T-helper 2 cell treated with Interferon-gamma antibody and Interleukin-4, amounts not matched to agents 5 μg/mL and 100 μg/mL, for 36 hours (primary cell): ENCODE results near the gene MYD88.

Experiments
- DNase-seq: peaks from one replicate; pipeline ENCODE4 v3.0.0; 2021; ENCODE audit warnings: low spot score
- H3K27ac Mint-ChIP-seq: one replicate; pipeline ENCODE4 v1.8.0; 2021; ENCODE audit warnings: mild to moderate bottlenecking, mixed read lengths
- H3K27me3 Mint-ChIP-seq: one replicate; pipeline ENCODE4 v1.8.0; 2021; ENCODE audit warnings: low read depth, mixed read lengths
- H3K36me3 Mint-ChIP-seq: one replicate; pipeline ENCODE4 v1.8.0; 2021; ENCODE audit warnings: low read depth, mixed read lengths
- H3K4me1 Mint-ChIP-seq: one replicate; pipeline ENCODE4 v1.8.0; 2021; ENCODE audit warnings: low read depth, mixed read lengths
- H3K4me3 Mint-ChIP-seq: one replicate; pipeline ENCODE4 v1.8.0; 2022; ENCODE audit warnings: mild to moderate bottlenecking, moderate library complexity, mixed read lengths
- H3K9me3 Mint-ChIP-seq: one replicate; pipeline ENCODE4 v1.8.0; 2021; ENCODE audit warnings: mixed read lengths

The MYD88 gene

DNA sequence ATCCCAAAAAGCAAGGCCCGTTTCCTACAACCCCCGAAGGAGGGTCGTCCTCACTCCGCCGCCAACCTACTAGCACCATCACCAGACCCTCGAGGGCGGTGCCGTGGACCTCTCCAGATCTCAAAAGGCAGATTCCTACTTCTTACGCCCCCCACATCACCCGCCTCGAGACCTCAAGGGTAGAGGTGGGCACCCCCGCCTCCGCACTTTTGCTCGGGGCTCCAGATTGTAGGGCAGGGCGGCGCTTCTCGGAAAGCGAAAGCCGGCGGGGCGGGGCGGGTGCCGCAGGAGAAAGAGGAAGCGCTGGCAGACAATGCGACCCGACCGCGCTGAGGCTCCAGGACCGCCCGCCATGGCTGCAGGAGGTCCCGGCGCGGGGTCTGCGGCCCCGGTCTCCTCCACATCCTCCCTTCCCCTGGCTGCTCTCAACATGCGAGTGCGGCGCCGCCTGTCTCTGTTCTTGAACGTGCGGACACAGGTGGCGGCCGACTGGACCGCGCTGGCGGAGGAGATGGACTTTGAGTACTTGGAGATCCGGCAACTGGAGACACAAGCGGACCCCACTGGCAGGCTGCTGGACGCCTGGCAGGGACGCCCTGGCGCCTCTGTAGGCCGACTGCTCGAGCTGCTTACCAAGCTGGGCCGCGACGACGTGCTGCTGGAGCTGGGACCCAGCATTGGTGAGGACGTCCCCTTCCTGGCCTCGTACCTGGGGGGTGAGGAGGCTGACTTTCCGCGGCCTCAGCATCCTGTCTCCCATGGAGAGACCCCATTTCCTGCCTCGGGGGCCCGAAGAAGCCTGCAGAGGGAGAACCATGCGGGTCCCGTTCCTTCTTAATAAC is at the start of gene MYD88:
TSS of gene MYD88 (plus strand) at position 313 of the 842 bp plus-strand sequence. CDS start at position 353, 40 bp downstream.
- peak; percentile 80 for DNase-seq
- H3K4me3 Mint-ChIP-seq: peak within 1 kb of the TSS; percentile 91
- H3K27me3 Mint-ChIP-seq: no peaks in the 10 kb centered on the region
- peaks cover 44% of the 10 kb centered on the region for H3K4me1 Mint-ChIP-seq
- H3K27ac Mint-ChIP-seq: peak within 1 kb of the TSS; percentile 97
- H3K9me3 Mint-ChIP-seq: no peaks in the 10 kb centered on the region
- peaks cover 46% of the 10 kb centered on the region for H3K36me3 Mint-ChIP-seq

DNA sequence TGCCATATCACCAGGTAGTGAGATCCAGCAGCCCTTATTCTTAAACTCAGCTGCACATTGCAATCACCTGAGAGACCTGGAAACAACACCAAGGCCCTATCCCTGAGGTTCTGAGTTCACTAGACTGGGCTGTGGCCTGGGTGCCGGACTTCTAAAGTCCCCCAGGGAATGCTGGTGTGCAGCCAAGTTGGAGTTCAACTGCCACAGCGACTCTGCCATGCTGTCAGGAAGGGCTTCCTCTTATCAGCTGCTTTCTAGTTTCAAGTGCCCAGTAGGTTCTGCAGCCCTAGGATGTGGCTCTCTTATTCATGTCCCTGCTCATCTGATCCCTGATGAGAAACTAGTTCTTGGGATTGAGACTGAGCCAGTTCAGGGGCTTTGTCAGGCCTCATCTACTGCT is 49.3 kb upstream of the MYD88 start:
- Mint-ChIP-seq H3K27me3 (peaks cover 9% of the 10 kb centered on the region), H3K27ac (no peak overlapping the region), H3K4me1 (peaks cover under 1% of the 10 kb centered on the region), H3K4me3 (no peak overlapping the region), H3K9me3 (peaks cover 4% of the 10 kb centered on the region), H3K36me3 (peaks cover 2% of the 10 kb centered on the region)
- DNase-seq: no peak

DNA sequence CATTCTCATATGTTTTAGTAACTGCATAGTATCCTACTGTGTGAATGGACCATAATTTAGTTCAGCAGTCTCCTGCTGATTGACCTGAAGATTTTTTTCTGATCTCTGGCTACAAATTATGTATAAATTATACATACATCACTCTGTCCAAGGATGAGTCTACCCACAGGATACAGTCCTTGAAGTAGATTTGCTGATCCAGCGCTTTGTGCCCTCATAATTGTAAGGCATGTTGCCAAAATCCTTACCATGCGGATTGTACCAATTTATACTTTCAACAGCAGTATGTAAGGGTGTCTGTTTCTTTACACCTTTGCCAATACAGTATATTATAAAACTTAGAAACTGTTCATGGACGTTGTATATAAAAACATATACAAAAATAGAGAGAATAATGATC is 48.0 kb upstream of the MYD88 start:
- H3K27ac Mint-ChIP-seq: no peak overlapping the region
- H3K27me3 Mint-ChIP-seq: peaks cover 8% of the 10 kb centered on the region

DNA sequence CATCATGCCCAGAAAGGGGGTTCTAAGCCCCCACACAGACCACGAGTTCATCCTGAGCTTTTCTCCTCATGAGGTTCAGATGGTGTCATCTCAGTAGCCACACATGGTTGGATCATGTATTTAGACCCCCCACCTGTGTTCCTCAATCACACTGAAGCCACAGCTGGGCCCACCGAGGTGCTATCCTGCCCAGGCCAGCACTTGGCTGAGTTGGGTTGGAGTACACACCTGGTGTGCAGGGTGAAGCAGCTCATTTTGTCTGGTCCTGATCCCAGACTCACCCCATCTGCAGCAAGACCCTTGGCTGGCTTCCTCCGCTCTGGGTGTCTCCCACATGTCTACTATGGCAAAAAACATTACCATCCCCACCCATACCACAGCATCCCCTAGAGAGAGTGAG is 43.5 kb upstream of the MYD88 start:
- Mint-ChIP-seq H3K4me1 (no peaks in the 10 kb centered on the region), H3K27me3 (peaks cover 8% of the 10 kb centered on the region), H3K9me3 (no peaks in the 10 kb centered on the region), H3K27ac (no peak overlapping the region), H3K36me3 (no peaks in the 10 kb centered on the region), H3K4me3 (no peak overlapping the region)
- no peak for DNase-seq

More for the DNA sequence above, 48.0 kb upstream of the MYD88 start:
- H3K36me3 Mint-ChIP-seq: no peaks in the 10 kb centered on the region
- no peaks in the 10 kb centered on the region for H3K4me1 Mint-ChIP-seq
- no peaks in the 10 kb centered on the region for H3K9me3 Mint-ChIP-seq
- no peak overlapping the region for H3K4me3 Mint-ChIP-seq
- no peak for DNase-seq

DNA sequence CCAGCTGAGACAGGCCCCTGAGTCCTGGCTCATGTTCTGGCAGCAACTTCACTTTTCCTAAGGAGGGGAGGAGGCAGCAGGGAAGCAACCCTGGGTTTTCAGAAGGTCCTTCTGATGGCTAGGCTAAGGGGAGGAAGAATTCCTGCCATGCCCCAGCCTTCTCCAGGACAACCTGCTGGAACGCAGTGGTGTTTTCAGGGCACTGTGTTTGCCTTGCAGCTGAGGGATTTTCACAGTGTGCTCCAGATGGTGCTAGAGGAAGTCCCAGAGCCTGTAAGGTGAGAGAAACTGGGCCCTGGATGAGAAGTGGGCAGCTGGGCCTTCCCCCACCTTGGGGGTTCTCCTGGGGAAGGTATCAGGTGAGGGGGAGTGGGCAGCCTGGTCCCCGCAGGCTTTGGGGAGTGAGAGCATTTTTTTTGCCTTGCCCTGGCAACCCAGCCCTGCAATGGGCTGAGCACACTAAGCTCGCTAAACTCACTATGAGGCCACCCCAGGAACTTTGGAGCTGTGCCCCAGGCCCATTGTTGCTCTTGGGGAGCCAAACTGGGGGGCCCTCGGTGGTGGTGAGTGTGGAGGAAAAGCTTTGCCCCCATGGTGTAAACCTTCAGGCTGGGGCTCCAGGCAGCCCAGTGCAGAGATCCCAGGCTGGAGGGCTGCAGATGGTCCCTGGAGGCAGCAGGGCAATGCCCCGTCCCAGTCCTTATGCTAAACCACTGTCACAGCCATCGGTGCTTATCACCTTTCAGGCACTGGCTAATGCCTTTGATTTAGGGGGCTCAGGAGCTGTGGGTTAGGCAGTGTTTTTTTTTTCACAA is 42.6 kb upstream of the MYD88 start:
- no peaks in the 10 kb centered on the region for H3K36me3 Mint-ChIP-seq
- no peaks in the 10 kb centered on the region for H3K9me3 Mint-ChIP-seq
- H3K4me3 Mint-ChIP-seq: no peak overlapping the region
- DNase-seq: no peak
- H3K27me3 Mint-ChIP-seq: peaks cover 8% of the 10 kb centered on the region
- H3K4me1 Mint-ChIP-seq: no peaks in the 10 kb centered on the region
- no peak overlapping the region for H3K27ac Mint-ChIP-seq

DNA sequence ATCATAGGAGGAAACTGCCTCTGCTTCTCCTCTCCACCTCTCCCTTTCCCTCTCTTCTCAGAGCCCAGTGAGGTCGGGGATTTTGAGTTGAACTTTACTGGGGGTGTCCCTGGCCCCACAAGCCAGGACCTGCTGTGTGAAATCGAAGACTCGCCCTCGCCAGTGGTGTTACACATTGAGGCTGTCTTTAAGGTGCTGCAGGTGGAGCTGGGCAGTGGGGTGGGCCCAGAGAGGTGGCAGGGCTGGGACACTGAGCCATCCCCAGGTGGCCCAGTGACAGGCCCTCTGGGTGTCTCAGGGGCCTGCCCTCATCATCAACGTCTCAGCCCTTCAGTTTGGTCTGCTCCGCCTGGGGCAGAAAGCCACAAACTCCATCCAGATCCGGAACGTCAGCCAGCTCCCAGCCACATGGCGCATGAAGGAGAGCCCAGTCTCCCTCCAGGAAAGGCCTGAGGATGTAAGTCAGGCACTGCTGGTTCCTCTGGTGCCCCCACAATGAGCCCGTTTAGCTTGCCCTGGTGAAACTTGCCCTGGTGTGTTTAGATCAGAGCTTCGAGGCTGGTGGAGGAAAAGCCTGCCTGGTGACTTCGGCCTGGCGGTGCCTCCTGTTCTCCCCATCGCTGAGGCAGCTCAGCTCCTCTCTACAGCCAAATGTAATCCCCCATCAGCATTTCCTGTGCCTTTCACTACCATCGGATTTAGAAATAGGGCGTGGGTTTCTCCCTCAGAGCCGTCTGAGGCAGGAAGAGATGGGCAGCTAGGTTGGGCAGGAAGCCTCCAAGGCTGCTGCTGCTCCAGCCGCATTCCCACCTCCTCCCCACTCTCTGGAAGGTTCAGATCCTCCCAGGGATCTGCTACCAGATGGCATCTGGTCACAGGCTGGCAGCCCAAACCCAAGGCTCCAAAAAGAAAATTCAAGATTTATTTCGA is 40.8 kb upstream of the MYD88 start:
- no peaks in the 10 kb centered on the region for H3K36me3 Mint-ChIP-seq
- no peak for DNase-seq
- no peaks in the 10 kb centered on the region for H3K4me1 Mint-ChIP-seq
- H3K27ac Mint-ChIP-seq: no peak overlapping the region
- H3K27me3 Mint-ChIP-seq: peaks cover 15% of the 10 kb centered on the region
- H3K4me3 Mint-ChIP-seq: no peak overlapping the region
- no peaks in the 10 kb centered on the region for H3K9me3 Mint-ChIP-seq

DNA sequence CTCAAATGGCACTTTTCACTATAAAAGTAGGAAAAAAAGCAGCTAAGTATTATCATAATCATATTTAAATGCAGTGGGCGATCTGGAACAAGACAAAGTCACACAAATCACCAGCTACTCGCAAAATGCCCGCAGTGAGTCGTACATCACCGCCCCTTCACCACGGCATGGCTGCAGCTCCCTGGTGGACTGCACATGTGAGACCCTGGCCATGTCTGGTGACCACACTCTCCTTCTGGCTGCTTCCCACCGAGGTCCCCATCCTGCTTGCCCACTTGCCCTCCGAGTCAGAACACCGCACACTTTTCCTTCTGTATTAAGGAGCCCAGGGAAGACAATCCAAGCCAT is 40.1 kb upstream of the MYD88 start:
- Mint-ChIP-seq H3K36me3 (no peaks in the 10 kb centered on the region), H3K27ac (no peak overlapping the region), H3K9me3 (no peaks in the 10 kb centered on the region), H3K4me1 (no peaks in the 10 kb centered on the region), H3K4me3 (no peak overlapping the region), H3K27me3 (peaks cover 15% of the 10 kb centered on the region)
- no peak for DNase-seq

DNA sequence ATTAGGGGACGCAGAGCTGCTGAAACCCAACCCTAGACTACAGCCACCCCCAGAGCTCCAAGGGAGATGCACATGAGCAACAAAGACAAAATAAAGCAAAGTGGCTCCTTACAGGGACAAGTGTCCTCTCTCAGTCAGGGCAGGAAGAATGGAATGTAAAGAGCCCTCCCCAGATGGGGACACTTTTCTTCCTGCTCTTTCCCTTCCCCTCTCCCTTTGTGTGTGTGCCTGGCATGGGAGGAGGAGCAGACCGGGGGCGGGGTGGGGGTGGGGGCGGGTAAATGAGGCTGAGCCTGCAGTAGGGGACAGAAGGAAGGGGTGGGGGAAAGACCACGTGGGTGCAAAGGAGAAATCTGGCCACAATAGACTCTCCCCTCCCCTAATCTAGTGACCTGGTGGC is 38.9 kb upstream of the MYD88 start:
- no peak for DNase-seq
- Mint-ChIP-seq H3K9me3 (no peaks in the 10 kb centered on the region), H3K4me3 (no peak overlapping the region), H3K27me3 (peaks cover 18% of the 10 kb centered on the region), H3K36me3 (no peaks in the 10 kb centered on the region), H3K4me1 (no peaks in the 10 kb centered on the region), H3K27ac (no peak overlapping the region)

DNA sequence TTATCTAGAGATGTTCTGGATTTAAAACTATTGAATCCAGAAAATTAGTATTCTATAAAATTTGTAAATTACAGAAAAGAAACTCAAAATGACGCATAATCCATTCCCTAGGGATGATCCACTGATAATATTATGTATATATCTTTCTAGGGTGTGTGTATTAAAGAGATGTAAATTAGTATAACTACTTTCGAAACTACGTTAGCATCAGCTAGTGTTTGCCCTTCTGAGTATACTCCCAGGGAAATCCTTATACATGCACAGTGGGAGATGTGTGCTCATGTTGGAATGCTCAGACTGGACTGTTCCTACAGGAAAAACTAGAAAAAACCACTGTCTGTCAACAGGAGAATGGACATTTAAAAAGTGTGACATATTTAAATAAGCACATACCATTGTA is 38.0 kb upstream of the MYD88 start:
- Mint-ChIP-seq H3K9me3 (peaks cover 5% of the 10 kb centered on the region), H3K27me3 (peaks cover 23% of the 10 kb centered on the region), H3K4me3 (no peak overlapping the region), H3K4me1 (no peaks in the 10 kb centered on the region), H3K36me3 (no peaks in the 10 kb centered on the region), H3K27ac (no peak overlapping the region)
- no peak for DNase-seq

DNA sequence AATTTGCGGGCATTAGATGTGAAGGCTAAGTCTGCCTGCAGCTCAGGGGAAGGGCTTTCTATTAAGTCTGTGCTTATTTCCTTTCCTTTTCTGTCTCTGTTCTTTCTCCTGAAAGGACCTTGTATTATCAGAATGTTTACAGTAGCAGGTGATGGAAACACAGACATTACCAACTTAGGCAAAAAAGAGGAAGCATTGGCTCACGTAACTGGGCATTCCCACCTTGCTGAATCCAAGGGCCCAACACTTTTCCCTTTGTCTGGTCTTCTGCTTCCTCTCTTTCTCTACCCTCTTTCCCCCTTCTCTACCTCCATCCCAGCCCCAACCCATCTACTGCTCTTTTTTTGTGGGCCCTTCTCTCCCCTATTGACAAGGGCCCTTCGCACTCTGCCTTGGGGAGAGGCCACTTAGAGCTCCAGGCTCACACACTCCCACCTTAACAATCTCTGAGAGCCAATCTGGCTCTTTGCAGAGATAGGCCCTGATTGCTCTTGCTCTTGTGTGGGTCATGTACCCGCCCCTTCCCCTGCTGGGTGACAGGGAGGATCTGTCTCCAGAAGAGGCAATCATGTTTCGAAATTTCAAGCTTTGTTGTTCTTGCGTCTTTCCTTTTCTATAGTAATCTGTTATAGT is 36.5 kb upstream of the MYD88 start:
- Mint-ChIP-seq H3K27ac (no peak overlapping the region), H3K36me3 (no peaks in the 10 kb centered on the region)
- no peak for DNase-seq

DNA sequence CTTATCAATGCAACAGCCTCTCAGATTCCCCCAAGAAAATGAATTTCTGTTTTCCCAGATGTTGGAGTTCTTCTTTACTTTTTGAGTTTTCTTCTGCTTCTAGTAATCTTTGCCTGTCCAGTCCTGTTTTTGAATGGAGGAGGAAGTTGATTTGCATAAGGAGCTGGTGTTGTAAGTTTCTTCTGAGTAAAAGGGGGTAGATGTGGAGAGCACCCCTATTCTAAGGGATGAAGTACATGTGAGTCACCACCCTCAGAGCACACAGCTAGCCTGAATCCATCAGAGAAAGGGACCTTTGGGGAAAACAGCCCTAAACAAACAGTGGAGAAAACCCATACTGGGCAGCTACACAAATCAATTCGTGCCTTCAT is 36.0 kb upstream of the MYD88 start:
- H3K4me3 Mint-ChIP-seq: no peak overlapping the region
- peaks cover 9% of the 10 kb centered on the region for H3K9me3 Mint-ChIP-seq
- H3K36me3 Mint-ChIP-seq: no peaks in the 10 kb centered on the region
- H3K27me3 Mint-ChIP-seq: peaks cover 28% of the 10 kb centered on the region
- DNase-seq: no peak
- no peak overlapping the region for H3K27ac Mint-ChIP-seq
- no peaks in the 10 kb centered on the region for H3K4me1 Mint-ChIP-seq

More for the DNA sequence above, 36.5 kb upstream of the MYD88 start:
- Mint-ChIP-seq H3K27me3 (peaks cover 28% of the 10 kb centered on the region), H3K4me1 (no peaks in the 10 kb centered on the region), H3K9me3 (peaks cover 9% of the 10 kb centered on the region), H3K4me3 (no peak overlapping the region)

DNA sequence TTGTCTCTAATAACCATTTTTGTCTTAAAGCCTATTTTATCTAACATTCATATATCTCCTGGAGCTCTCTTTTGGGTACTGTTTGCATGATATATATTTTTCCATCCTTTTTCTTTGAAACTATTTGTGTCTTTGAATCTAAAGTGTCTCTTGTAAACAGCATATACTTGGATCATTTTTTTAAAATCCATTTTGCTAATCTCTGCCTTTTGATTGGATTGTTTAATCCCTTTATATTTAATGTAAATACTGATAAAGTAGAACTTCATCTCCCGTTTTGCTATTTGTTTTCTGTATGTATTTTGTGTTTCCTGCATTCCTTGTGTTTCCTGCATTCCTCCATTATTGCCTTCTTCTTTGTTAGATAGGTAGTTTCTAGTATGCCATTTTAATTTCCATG is 32.9 kb upstream of the MYD88 start:
- DNase-seq: no peak

DNA sequence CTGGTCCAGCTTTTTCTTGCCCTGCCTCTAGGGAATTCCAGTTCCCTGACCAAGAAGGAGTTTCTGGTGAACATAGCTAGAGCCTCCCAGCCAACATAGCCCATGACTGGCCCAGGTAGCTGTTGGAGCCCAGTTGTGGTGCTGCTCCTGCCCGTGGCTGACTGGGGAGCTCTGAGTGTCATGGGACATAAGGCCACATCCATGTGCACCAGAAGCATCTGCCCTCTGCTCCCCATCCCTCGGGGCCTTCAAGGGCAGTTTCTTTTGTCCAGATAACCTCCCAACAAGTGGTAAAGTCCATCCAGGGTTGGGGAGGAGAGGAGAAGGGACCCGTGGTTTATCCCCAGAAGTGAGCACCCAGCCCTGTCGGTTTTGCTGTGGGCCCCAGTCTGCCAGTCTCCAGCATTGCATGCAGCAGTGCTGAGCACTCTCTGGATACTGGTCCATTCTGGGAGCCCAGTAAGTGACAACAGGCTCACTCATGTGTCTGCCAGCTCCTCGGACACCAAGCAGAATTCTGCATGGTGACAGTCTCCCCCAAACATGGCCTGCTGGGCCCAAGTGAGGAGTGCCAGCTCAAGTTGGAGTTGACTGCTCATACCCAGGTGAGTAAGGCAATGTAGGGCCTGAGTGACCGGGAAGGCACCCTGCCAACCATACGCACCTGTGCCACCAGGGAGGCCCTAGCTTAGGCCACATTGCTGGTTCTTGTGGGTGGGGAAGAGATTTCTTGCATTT is 30.4 kb upstream of the MYD88 start:
- Mint-ChIP-seq H3K36me3 (no peaks in the 10 kb centered on the region), H3K4me3 (no peak overlapping the region), H3K4me1 (no peaks in the 10 kb centered on the region), H3K9me3 (peaks cover 9% of the 10 kb centered on the region), H3K27ac (no peak overlapping the region), H3K27me3 (peaks cover 16% of the 10 kb centered on the region)
- DNase-seq: no peak

More for the DNA sequence above, 32.9 kb upstream of the MYD88 start:
- Mint-ChIP-seq H3K27ac (no peak overlapping the region), H3K36me3 (no peaks in the 10 kb centered on the region), H3K27me3 (peaks cover 28% of the 10 kb centered on the region), H3K4me3 (no peak overlapping the region), H3K4me1 (no peaks in the 10 kb centered on the region), H3K9me3 (peaks cover 9% of the 10 kb centered on the region)
